Upper lobe of left lung (tissue), 6 donors: ENCODE results near the gene SLC35F3. TPM values are rescaled to one million over a fixed set of nuclear protein-coding genes. Genes with fewer than 3 reads are reported as not detected.

ENCODE experiments used
- ATAC-seq, 2 donors: fragments of 200-7000 bp; cut with Tn5 transposase; one replicate each; pipeline ENCODE4 v1.9.1; 2022; ENCODE audit warnings: mild to moderate bottlenecking in 2 of 2, moderate library complexity in 2 of 2; ENCODE audit not compliant: low FRiP score in 2 of 2
- DNase-seq, 2 donors: peaks; one replicate each; pipeline ENCODE4 v3.0.0-alpha.2; 2019 to 2020
- H3K27ac ChIP-seq, 4 donors: fragments of 200-600 bp; sonication (generic); one replicate each; pipeline ENCODE4 v1.5.1; 2016 to 2019
- H3K27me3 ChIP-seq, 4 donors: fragments of 200-600 bp; sonication (generic); one replicate each; pipeline ENCODE4 v1.5.1; 2017 to 2019
- H3K36me3 ChIP-seq, 4 donors: fragments of 200-600 bp; sonication (generic); one replicate each; pipeline ENCODE4 v1.5.1; 2016 to 2019
- H3K4me1 ChIP-seq, 4 donors: fragments of 200-600 bp; sonication (generic); one replicate each; pipeline ENCODE4 v1.5.1; 2018 to 2019
- H3K4me3 ChIP-seq, 4 donors: fragments of 200-600 bp; sonication (generic); one replicate each; pipeline ENCODE4 v1.5.1; 2017 to 2019; ENCODE audit warnings: mild to moderate bottlenecking in 2 of 4, moderate library complexity in 1 of 4
- H3K9me3 ChIP-seq, 4 donors: fragments of 200-600 bp; sonication (generic); one replicate each; pipeline ENCODE4 v1.5.1; 2018 to 2019
- EP300 ChIP-seq, 4 donors: sonication (generic); formaldehyde crosslinking; IDR thresholded peaks; one replicate each; pipeline ENCODE4 v1.5.1; 2017; ENCODE audit warnings: antibody characterized with exemption in 4 of 4, control low read depth in 2 of 4
- POLR2A ChIP-seq, 4 donors: fragments of 450-650 bp; IDR thresholded peaks; one replicate each; pipeline ENCODE4 v1.5.1; 2016 to 2017; ENCODE audit warnings: antibody characterized with exemption in 4 of 4, mild to moderate bottlenecking in 2 of 4
- POLR2AphosphoS5 ChIP-seq, 2 donors: sonication (generic); formaldehyde crosslinking; IDR thresholded peaks; one replicate each; pipeline ENCODE4 v1.5.1; 2017; ENCODE audit warnings: antibody characterized with exemption in 2 of 2
- WGBS, 2 donors: methylation state at CpG; one replicate each; pipeline ENCODE4 v1.1.5; 2017 to 2018; 5-methylcytosine and 5-hydroxymethylcytosine counted together
- total RNA-seq, 6 donors: library from RNA; depleted of rRNA in 4 of 6; stranded (reverse); fragments of >200 nt in 4 of 6; gene quantifications; one replicate each; pipeline versions ENCODE4 v1.1.0 to v1.2.1, GENCODE V29; 2016 to 2021
- TF ChIP-seq, protein P1 (sequence below), 6 experiments: fragments of 450-650 bp in 4 of 6; fragments of 200-600 bp in 2 of 6; sonication (generic) in 2 of 6; IDR thresholded peaks; one replicate each; pipeline ENCODE4 v1.5.1; 2016 to 2019; ENCODE audit warnings: antibody characterized with exemption in 6 of 6
- donor health status: DM: no; HTN: no; CAD: no; lungs with moderate emphysema.
- donor health status: DM: no; HTN: yes; CAD: no; lungs with severe emphysema.

The SLC35F3 gene
- total RNA-seq, 6 donors from 2014 or later: 0.30 to 1.7 (median 0.40) TPM; not detected in 1

DNA sequence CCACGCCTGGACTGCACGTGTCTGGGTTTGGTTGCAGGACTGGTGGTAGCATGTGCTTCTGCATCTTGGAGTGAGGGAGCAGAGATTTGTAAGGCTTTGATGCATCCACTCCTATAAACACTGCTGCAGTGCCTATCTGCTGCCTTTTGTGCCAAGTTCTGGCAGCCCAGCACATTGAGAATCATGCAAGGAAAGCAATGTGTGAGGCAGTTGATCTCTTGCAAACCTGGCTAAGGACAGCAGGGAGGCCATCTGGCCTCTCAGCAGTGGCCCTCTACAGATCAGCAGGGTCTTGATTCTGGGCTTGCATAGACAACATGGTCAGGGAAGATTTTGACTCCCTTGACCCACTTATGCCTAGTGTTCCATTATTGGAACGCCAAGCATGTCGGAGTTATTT lies 387.5 kb downstream of the SLC35F3 start:
- no peaks in the 10 kb centered on the region for H3K36me3 ChIP-seq
- peaks cover 0 to 6% (median 5%) of the 10 kb centered on the region in 4 donors for H3K9me3 ChIP-seq
- 95 to 100% methylated on average over 4 of the region's 4 CpGs for WGBS, 2 donors
- DNase-seq (no peak), ATAC-seq (no peak)
- no peaks in the 10 kb centered on the region for H3K4me1 ChIP-seq
- H3K4me3 ChIP-seq: no peak overlapping the region
- TF ChIP-seq POLR2A (IDR thresholded peaks at IDR 0.05) (no peak), POLR2AphosphoS5 (IDR thresholded peaks at IDR 0.05) (no peak), EP300 (IDR thresholded peaks at IDR 0.05) (no peak)
- TF ChIP-seq, protein P1, sequence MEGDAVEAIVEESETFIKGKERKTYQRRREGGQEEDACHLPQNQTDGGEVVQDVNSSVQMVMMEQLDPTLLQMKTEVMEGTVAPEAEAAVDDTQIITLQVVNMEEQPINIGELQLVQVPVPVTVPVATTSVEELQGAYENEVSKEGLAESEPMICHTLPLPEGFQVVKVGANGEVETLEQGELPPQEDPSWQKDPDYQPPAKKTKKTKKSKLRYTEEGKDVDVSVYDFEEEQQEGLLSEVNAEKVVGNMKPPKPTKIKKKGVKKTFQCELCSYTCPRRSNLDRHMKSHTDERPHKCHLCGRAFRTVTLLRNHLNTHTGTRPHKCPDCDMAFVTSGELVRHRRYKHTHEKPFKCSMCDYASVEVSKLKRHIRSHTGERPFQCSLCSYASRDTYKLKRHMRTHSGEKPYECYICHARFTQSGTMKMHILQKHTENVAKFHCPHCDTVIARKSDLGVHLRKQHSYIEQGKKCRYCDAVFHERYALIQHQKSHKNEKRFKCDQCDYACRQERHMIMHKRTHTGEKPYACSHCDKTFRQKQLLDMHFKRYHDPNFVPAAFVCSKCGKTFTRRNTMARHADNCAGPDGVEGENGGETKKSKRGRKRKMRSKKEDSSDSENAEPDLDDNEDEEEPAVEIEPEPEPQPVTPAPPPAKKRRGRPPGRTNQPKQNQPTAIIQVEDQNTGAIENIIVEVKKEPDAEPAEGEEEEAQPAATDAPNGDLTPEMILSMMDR (IDR thresholded peaks at IDR 0.05): no peak
- no peaks in the 10 kb centered on the region for H3K27me3 ChIP-seq
- no peak overlapping the region for H3K27ac ChIP-seq

DNA sequence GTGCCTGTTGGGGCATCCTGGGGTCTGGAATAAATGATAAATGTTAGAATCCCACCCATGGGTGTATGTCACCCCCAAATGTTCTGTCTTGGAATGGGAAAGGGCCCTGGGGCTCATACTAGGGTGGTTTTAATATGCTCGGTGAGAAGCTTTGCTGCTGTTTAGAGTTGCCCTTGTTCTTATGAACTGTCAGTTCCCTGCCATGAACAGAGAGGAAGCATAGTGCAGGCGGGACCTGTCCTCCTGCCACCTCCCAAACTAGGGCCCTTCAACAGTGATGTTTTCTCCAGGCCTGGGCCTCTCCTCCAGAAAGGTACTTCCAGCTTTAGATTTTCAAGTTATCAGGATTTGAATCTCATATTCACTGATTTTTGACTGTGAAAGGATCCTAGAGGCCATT lies 388.1 kb downstream of the SLC35F3 start:
- WGBS, 2 donors: 79 to 90% methylated on average over 2 of the region's 2 CpGs
- ATAC-seq: no peak
- H3K27ac ChIP-seq: no peak overlapping the region
- H3K36me3 ChIP-seq: no peaks in the 10 kb centered on the region
- no peaks in the 10 kb centered on the region for H3K4me1 ChIP-seq
- TF ChIP-seq, protein P1 (IDR thresholded peaks at IDR 0.05): no peak
- TF ChIP-seq POLR2A (IDR thresholded peaks at IDR 0.05): no peak
- TF ChIP-seq POLR2AphosphoS5 (IDR thresholded peaks at IDR 0.05): no peak
- TF ChIP-seq EP300 (IDR thresholded peaks at IDR 0.05): no peak
- no peak overlapping the region for H3K4me3 ChIP-seq
- no peak for DNase-seq
- no peaks in the 10 kb centered on the region for H3K27me3 ChIP-seq
- peaks cover 0 to 6% (median 5%) of the 10 kb centered on the region in 4 donors for H3K9me3 ChIP-seq

DNA sequence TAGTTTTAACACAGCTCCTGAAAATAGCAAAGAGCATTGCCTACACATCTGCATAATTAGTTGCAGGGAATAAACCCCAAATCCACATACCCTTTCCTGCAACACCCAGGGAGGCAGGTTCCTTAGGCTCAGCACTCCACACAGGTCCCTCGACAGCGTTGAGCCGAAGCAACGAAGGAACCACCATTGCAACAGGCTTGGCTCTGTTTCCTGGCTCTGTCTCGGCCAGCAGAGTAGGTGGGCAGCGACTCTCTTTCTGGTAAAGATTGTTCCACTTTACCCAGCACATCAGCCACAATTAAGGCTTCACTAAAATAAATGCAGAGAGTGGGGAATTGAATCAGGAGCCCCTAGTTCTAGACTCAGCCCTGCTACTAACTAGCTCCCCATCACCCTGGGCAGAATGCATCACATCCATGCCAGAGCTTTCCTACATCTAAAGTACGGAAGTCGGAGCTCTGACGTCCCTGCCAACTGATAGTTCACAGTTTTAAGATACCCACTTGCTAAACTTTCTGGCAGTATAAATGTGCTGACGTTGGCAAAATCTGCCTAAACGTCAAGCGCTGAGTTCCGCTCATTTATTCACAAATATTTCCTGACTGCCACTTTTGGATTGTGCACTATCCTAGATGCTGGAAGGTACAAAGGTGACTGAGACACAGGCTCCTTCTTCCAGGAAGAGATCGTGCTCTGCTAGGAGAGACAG lies 389.8 kb downstream of the SLC35F3 start:
- peaks cover 0 to 6% (median 4%) of the 10 kb centered on the region in 4 donors for H3K9me3 ChIP-seq
- no peaks in the 10 kb centered on the region for H3K4me1 ChIP-seq
- 61 to 70% methylated on average over 10 to 14 of the region's 14 CpGs for WGBS, 2 donors
- DNase-seq: no peak
- ATAC-seq: no peak
- H3K27me3 ChIP-seq: no peaks in the 10 kb centered on the region
- TF ChIP-seq, protein P1 (IDR thresholded peaks at IDR 0.05): no peak
- no peak for TF ChIP-seq POLR2A (IDR thresholded peaks at IDR 0.05)
- no peak for TF ChIP-seq EP300 (IDR thresholded peaks at IDR 0.05)
- no peak for TF ChIP-seq POLR2AphosphoS5 (IDR thresholded peaks at IDR 0.05)
- no peak overlapping the region for H3K4me3 ChIP-seq
- no peak overlapping the region for H3K27ac ChIP-seq
- no peaks in the 10 kb centered on the region for H3K36me3 ChIP-seq

DNA sequence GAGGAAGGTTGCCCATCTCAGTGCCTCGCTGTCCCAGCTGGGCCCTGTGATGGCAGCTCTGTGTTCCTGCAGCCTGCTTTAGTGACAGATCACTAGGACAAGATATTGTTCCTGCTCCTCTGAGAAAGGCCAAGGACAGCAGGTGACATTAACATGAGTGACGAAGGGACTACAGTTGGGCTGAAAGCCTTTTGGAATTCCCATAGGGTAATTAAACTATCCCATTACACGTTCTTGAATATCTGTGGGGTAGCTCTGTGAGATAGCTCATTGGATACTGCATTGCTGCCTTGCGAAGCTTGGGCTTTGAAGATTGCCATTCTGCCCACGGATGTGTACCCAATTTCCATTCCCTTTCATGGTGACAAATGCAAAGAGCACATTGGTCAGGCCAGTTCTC lies 390.6 kb downstream of the SLC35F3 start:
- H3K9me3 ChIP-seq: peaks cover 0 to under 1% (median 0%) of the 10 kb centered on the region in 4 donors
- no peak overlapping the region for H3K4me3 ChIP-seq
- no peaks in the 10 kb centered on the region for H3K36me3 ChIP-seq
- H3K27me3 ChIP-seq: no peaks in the 10 kb centered on the region
- H3K27ac ChIP-seq: no peak overlapping the region
- ATAC-seq (no peak), DNase-seq (no peak)
- no peaks in the 10 kb centered on the region for H3K4me1 ChIP-seq
- no peak for TF ChIP-seq POLR2A (IDR thresholded peaks at IDR 0.05)
- TF ChIP-seq EP300 (IDR thresholded peaks at IDR 0.05): no peak
- TF ChIP-seq, protein P1 (IDR thresholded peaks at IDR 0.05): no peak
- no peak for TF ChIP-seq POLR2AphosphoS5 (IDR thresholded peaks at IDR 0.05)
- 68 to 81% methylated on average over 4 to 5 of the region's 5 CpGs for WGBS, 2 donors

DNA sequence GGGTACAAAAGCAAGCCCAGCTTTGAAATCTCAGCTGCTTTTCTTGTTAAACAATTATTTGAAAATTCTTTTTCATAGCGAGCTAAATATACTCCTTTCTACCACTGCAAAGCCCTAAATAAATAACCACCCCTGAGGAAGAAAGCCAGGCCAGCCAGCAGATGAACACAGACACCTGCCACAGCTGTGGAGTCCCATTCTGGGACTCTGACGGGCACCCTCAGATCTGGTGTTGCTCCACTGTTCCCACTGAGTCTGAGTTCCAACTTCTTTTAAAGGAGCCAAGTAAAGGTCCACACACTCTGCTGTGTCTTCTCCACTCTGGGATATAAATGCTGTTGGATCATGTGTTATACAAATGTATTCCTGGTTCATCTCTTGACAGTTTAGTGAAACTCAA lies 391.1 kb downstream of the SLC35F3 start:
- Histone ChIP-seq H3K27ac (no peak overlapping the region), H3K9me3 (no peaks in the 10 kb centered on the region), H3K27me3 (no peaks in the 10 kb centered on the region), H3K4me1 (no peaks in the 10 kb centered on the region), H3K36me3 (no peaks in the 10 kb centered on the region), H3K4me3 (no peak overlapping the region)
- TF ChIP-seq, protein P1 (IDR thresholded peaks at IDR 0.05): no peak
- TF ChIP-seq POLR2AphosphoS5 (IDR thresholded peaks at IDR 0.05) (no peak), POLR2A (IDR thresholded peaks at IDR 0.05) (no peak), EP300 (IDR thresholded peaks at IDR 0.05) (no peak)
- DNase-seq: no peak
- ATAC-seq: no peak
- WGBS, 2 donors: 85 to 95% methylated on average over 2 of the region's 2 CpGs
